Activated CD8-positive, alpha-beta T cell treated with anti-CD3 and anti-CD28 coated beads for 36 hours (primary cell): ENCODE data around the gene COA1. TPM values are rescaled to one million over a fixed set of nuclear protein-coding genes. Genes with fewer than 3 reads are reported as not detected.
"Not testable (repeated sequence)": the region's sequence is repeated elsewhere in the genome, so short reads cannot be mapped to it uniquely, and the experiment has no call there.

Experiments
- ATAC-seq: fragments of 200-7000 bp; cut with Tn5 transposase; one replicate; pipeline ENCODE4 v1.10.0; 2021; ENCODE audit warnings: mild to moderate bottlenecking, moderate library complexity
- CTCF ChIA-PET: fragments of 350-600 bp; sonication (Branson Sonifier 250); formaldehyde crosslinking; loops from one replicate; lab custom pipeline; 2021; ENCODE audit warnings: antibody characterized with exemption; lab: Charles Lee
- POLR2A ChIA-PET: fragments of 350-600 bp; sonication (Branson Sonifier 250); formaldehyde crosslinking; loops from one replicate; lab custom pipeline; 2021; ENCODE audit warnings: antibody characterized with exemption; lab: Charles Lee
- DNase-seq: peaks from one replicate; pipeline ENCODE4 v3.0.0-alpha.2; 2020
- H3K27ac Mint-ChIP-seq: one replicate; pipeline ENCODE4 v1.8.0; 2021; ENCODE audit warnings: mild to moderate bottlenecking, mixed read lengths
- H3K27me3 Mint-ChIP-seq: one replicate; pipeline ENCODE4 v1.8.0; 2021; ENCODE audit warnings: mixed read lengths
- H3K36me3 Mint-ChIP-seq: one replicate; pipeline ENCODE4 v1.8.0; 2021; ENCODE audit warnings: low read depth, mixed read lengths
- H3K4me1 Mint-ChIP-seq: one replicate; pipeline ENCODE4 v1.8.0; 2021; ENCODE audit warnings: low read depth, mixed read lengths
- H3K4me3 Mint-ChIP-seq: one replicate; pipeline ENCODE4 v1.8.0; 2021; ENCODE audit warnings: mild to moderate bottlenecking, moderate library complexity, mixed read lengths
- H3K9me3 Mint-ChIP-seq: one replicate; pipeline ENCODE4 v1.8.0; 2021; ENCODE audit warnings: mixed read lengths
- intact Hi-C: fragments of 100-400 bp; cut with micrococcal nuclease; formaldehyde crosslinking; loops from one replicate; pipeline ENCODE4 v1.10.0; 2022
- total RNA-seq, 2 experiments: library from RNA; stranded (reverse); gene quantifications; one replicate each; pipeline ENCODE4 v1.2.3, GENCODE V29; 2021
- TF ChIP-seq, protein P1 (sequence below): fragments of 200-600 bp; IDR thresholded peaks from one replicate; pipeline ENCODE4 v1.8.0; 2022; ENCODE audit warnings: antibody characterized with exemption, mild to moderate bottlenecking

COA1 gene
- total RNA-seq, 2 experiments from 2014 or later: 78.8 to 85.6 TPM

- DNase-seq (no peak), ATAC-seq (peak; percentile 32)
- TF ChIP-seq, protein P1, sequence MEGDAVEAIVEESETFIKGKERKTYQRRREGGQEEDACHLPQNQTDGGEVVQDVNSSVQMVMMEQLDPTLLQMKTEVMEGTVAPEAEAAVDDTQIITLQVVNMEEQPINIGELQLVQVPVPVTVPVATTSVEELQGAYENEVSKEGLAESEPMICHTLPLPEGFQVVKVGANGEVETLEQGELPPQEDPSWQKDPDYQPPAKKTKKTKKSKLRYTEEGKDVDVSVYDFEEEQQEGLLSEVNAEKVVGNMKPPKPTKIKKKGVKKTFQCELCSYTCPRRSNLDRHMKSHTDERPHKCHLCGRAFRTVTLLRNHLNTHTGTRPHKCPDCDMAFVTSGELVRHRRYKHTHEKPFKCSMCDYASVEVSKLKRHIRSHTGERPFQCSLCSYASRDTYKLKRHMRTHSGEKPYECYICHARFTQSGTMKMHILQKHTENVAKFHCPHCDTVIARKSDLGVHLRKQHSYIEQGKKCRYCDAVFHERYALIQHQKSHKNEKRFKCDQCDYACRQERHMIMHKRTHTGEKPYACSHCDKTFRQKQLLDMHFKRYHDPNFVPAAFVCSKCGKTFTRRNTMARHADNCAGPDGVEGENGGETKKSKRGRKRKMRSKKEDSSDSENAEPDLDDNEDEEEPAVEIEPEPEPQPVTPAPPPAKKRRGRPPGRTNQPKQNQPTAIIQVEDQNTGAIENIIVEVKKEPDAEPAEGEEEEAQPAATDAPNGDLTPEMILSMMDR: no peak
- H3K9me3 Mint-ChIP-seq: peaks cover 12% of the 10 kb centered on the region
- H3K36me3 Mint-ChIP-seq: peaks cover 31% of the 10 kb centered on the region
- ChIA-PET POLR2A (interaction anchor here (0.7 to 1.1 kb wide), 2 partner anchors 10 to 31 kb away, joined by 3 to 4 read pairs; no protein-coding TSS in a partner anchor), CTCF (interaction anchor here (1.4 to 5.8 kb wide), 4 partner anchors 10 to 96 kb away, joined by 4 to 37 read pairs (median 12); partner anchors contain the start of gene STK17A)
- intact Hi-C loops: no loop called here
- peak overlapping the region; percentile 75 for H3K27ac Mint-ChIP-seq
- no peak overlapping the region for H3K4me3 Mint-ChIP-seq
- H3K4me1 Mint-ChIP-seq: peaks cover 75% of the 10 kb centered on the region
- H3K27me3 Mint-ChIP-seq: no peaks in the 10 kb centered on the region
Measured at GRCh38 chr7:43679210-43680068, 49.9 kb downstream of the COA1 start.

- CTCF ChIA-PET: interaction anchor here (1.4 to 5.8 kb wide), 3 partner anchors 9 to 95 kb away, joined by 4 to 37 read pairs (median 21); partner anchors contain the start of gene STK17A
Measured at GRCh38 chr7:43678315-43678714, 51.0 kb downstream of the COA1 start.

GRCh38 chr7:43677864-43678263, 51.5 kb downstream of the COA1 start:
- intact Hi-C loops: no loop called here
- Mint-ChIP-seq H3K36me3 (peaks cover 39% of the 10 kb centered on the region), H3K4me3 (no peak overlapping the region), H3K9me3 (peaks cover 16% of the 10 kb centered on the region), H3K27ac (peak overlapping the region; percentile 85), H3K27me3 (no peaks in the 10 kb centered on the region), H3K4me1 (peaks cover 78% of the 10 kb centered on the region)
- ATAC-seq: peak; percentile 37
- no peak for DNase-seq
- CTCF ChIA-PET: interaction anchor here (0.9 to 5.8 kb wide), 3 partner anchors 15 to 95 kb away, joined by 3 to 37 read pairs (median 3); partner anchors contain the start of gene STK17A
- TF ChIP-seq, protein P1: no peak
- POLR2A ChIA-PET: interaction anchor here (0.8 kb wide), 1 partner anchor 11 kb away, joined by 3 read pairs; no protein-coding TSS in a partner anchor

More at GRCh38 chr7:43678315-43678714, 51.0 kb downstream of the COA1 start:
- POLR2A ChIA-PET: no interaction called here
- H3K4me1 Mint-ChIP-seq: peaks cover 77% of the 10 kb centered on the region
- H3K27me3 Mint-ChIP-seq: no peaks in the 10 kb centered on the region
- H3K4me3 Mint-ChIP-seq: peak overlapping the region; percentile 26
- intact Hi-C loops: no loop called here
- no peak for DNase-seq
- peaks cover 34% of the 10 kb centered on the region for H3K36me3 Mint-ChIP-seq
- TF ChIP-seq, protein P1: no peak
- peaks cover 12% of the 10 kb centered on the region for H3K9me3 Mint-ChIP-seq
- ATAC-seq: no peak
- peak overlapping the region; percentile 85 for H3K27ac Mint-ChIP-seq

- H3K36me3 Mint-ChIP-seq: peaks cover 56% of the 10 kb centered on the region
- TF ChIP-seq, protein P1: no peak
- ChIA-PET CTCF (interaction anchor here (2.3 kb wide), 1 partner anchor 92 kb away, joined by 12 read pairs; the partner anchor contains the start of gene STK17A), POLR2A (interaction anchor here (0.6 kb wide), 1 partner anchor 798 kb away, joined by 4 read pairs; no protein-coding TSS in a partner anchor)
- H3K27me3 Mint-ChIP-seq: no peaks in the 10 kb centered on the region
- peak overlapping the region; percentile 48 for H3K27ac Mint-ChIP-seq
- intact Hi-C loops: no loop called here
- H3K4me3 Mint-ChIP-seq: no peak overlapping the region
- no peak for ATAC-seq
- H3K9me3 Mint-ChIP-seq: peaks cover 30% of the 10 kb centered on the region
- DNase-seq: no peak
- peaks cover 79% of the 10 kb centered on the region for H3K4me1 Mint-ChIP-seq
Measured at GRCh38 chr7:43674559-43675436, 54.5 kb downstream of the COA1 start.

GRCh38 chr7:43673243-43673976, 55.9 kb downstream of the COA1 start:
- Mint-ChIP-seq H3K9me3 (peaks cover 32% of the 10 kb centered on the region), H3K36me3 (peaks cover 53% of the 10 kb centered on the region), H3K4me1 (peaks cover 82% of the 10 kb centered on the region)
- POLR2A ChIA-PET, H3K27me3 Mint-ChIP-seq, intact Hi-C loops, H3K27ac Mint-ChIP-seq, ATAC-seq, DNase-seq, H3K4me3 Mint-ChIP-seq: not testable (repeated sequence)
- CTCF ChIA-PET: interaction anchor here (2.3 kb wide), 1 partner anchor 91 kb away, joined by 12 read pairs; the partner anchor contains the start of gene STK17A
